Panc1 (cell line): ENCODE results near the gene PCIF1. TPM values are rescaled to one million over a fixed set of nuclear protein-coding genes. Genes with fewer than 3 reads are reported as not detected.

Source experiments
- ATAC-seq: fragments of 200-7000 bp; cut with Tn5 transposase; 2 replicates; pipeline ENCODE4 v1.9.1; 2020; ENCODE audit warnings: mild to moderate bottlenecking, moderate library complexity
- BruUV-seq: library from RNA; stranded (reverse); fragments of 400-500 nt; replicated peaks from 2 replicates; lab custom pipeline; 2021; lab: Mats Ljungman, UMichigan
- CTCF ChIA-PET: fragments of 300-600 bp; sonication (Branson Sonifier 250); formaldehyde crosslinking; loops from one replicate; lab custom pipeline; 2022; ENCODE audit warnings: antibody characterized with exemption; lab: Charles Lee
- POLR2A ChIA-PET: fragments of 300-600 bp; sonication (Branson Sonifier 250); formaldehyde crosslinking; loops from one replicate; lab custom pipeline; 2022; ENCODE audit warnings: antibody characterized with exemption; lab: Charles Lee
- DNase-seq: peaks from one replicate; pipeline ENCODE4 v3.0.0-alpha.2; 2010; ENCODE audit warnings: low read depth, low spot score
- H3K27ac ChIP-seq: 2 replicates; pipeline ENCODE4 v1.5.1; 2011; ENCODE audit warnings: mild to moderate bottlenecking, low read length, inconsistent platforms
- H3K27me3 ChIP-seq: fragments of 200-500 bp; sonication (Bioruptor generic); 2 replicates; pipeline ENCODE4 v1.6.0; 2014; ENCODE audit warnings: low read length, inconsistent platforms; ENCODE audit not compliant: control insufficient read depth, insufficient read depth
- H3K36me3 ChIP-seq: fragments of 200-500 bp; sonication (Bioruptor generic); 2 replicates; pipeline ENCODE4 v1.5.1; 2014; ENCODE audit warnings: inconsistent platforms, mild to moderate bottlenecking, low read length, moderate library complexity; ENCODE audit not compliant: control insufficient read depth, insufficient read depth
- H3K4me1 ChIP-seq: 2 replicates; pipeline ENCODE4 v1.5.1; 2011; ENCODE audit warnings: inconsistent platforms, mild to moderate bottlenecking, low read length, moderate library complexity; ENCODE audit not compliant: control insufficient read depth, insufficient read depth
- H3K4me3 ChIP-seq, 2 experiments: 2 replicates each; pipeline ENCODE4 v1.5.1; 2011 to 2012; ENCODE audit warnings: low read depth in 2 of 2, low read length in 2 of 2, mild to moderate bottlenecking in 2 of 2, inconsistent platforms in 1 of 2, moderate library complexity in 1 of 2
- H3K9me3 ChIP-seq: fragments of 200-500 bp; sonication (Bioruptor generic); 2 replicates; pipeline ENCODE4 v1.5.1; 2014; ENCODE audit warnings: low read depth, mild to moderate bottlenecking, inconsistent platforms, low read length, moderate library complexity; ENCODE audit not compliant: control insufficient read depth, insufficient read depth
- POLR2AphosphoS5 ChIP-seq: IDR thresholded peaks from 2 replicates; pipeline ENCODE4 v1.6.1; 2012; ENCODE audit warnings: mild to moderate bottlenecking, low read depth, low read length, moderate library complexity
- REST ChIP-seq, 2 experiments: IDR thresholded peaks; 2 replicates each; pipeline ENCODE4 v1.6.1; 2011 to 2012; ENCODE audit warnings: low read depth in 2 of 2, control low read depth in 1 of 2, low read length in 1 of 2, mild to moderate bottlenecking in 1 of 2, moderate library complexity in 1 of 2; ENCODE audit not compliant: insufficient read depth in 1 of 2
- SIN3A ChIP-seq: IDR thresholded peaks from 2 replicates; pipeline ENCODE4 v1.6.1; 2012; ENCODE audit warnings: low read depth, mild to moderate bottlenecking, low read length, moderate library complexity, borderline replicate concordance; ENCODE audit not compliant: insufficient read depth
- TCF7L2 ChIP-seq: IDR thresholded peaks from 2 replicates; pipeline ENCODE4 v1.6.1; 2011; ENCODE audit warnings: mild to moderate bottlenecking, low read depth, low read length, inconsistent platforms
- in situ Hi-C: cut with HindIII; loops from 2 replicates; pipeline ENCODE4 v1.10.0; 2016; ENCODE audit warnings: low sequenced_read_pairs, low pct_unique_long_range_greater_than_20kb
- intact Hi-C: fragments of 100-400 bp; cut with micrococcal nuclease; formaldehyde crosslinking; loops from one replicate; pipeline ENCODE4 v1.10.0; 2022; ENCODE audit not compliant: unreplicated experiment
- total RNA-seq: library from RNA; stranded (reverse); gene quantifications from one replicate; pipeline ENCODE4 v1.2.1, GENCODE V29; 2021; ENCODE audit not compliant: unreplicated experiment
- TF ChIP-seq, protein P1 (sequence below): fragments of 450-650 bp; IDR thresholded peaks from 2 replicates; pipeline ENCODE4 v1.5.1; 2017; ENCODE audit warnings: mild to moderate bottlenecking

Gene PCIF1
- total RNA-seq, 1 experiment from 2014 or later = 24.6 TPM

GRCh38 chr20:45946149-45946970 is 11.9 kb downstream of the PCIF1 start:
- TF ChIP-seq REST (IDR thresholded peaks at IDR 0.05; ENCODE audit: insufficient read depth in 1 of 2, low read depth in 2 of 2, low read length in 1 of 2) = no peak
- TF ChIP-seq SIN3A = no peak
- no peak for TF ChIP-seq TCF7L2
- TF ChIP-seq, protein P1, sequence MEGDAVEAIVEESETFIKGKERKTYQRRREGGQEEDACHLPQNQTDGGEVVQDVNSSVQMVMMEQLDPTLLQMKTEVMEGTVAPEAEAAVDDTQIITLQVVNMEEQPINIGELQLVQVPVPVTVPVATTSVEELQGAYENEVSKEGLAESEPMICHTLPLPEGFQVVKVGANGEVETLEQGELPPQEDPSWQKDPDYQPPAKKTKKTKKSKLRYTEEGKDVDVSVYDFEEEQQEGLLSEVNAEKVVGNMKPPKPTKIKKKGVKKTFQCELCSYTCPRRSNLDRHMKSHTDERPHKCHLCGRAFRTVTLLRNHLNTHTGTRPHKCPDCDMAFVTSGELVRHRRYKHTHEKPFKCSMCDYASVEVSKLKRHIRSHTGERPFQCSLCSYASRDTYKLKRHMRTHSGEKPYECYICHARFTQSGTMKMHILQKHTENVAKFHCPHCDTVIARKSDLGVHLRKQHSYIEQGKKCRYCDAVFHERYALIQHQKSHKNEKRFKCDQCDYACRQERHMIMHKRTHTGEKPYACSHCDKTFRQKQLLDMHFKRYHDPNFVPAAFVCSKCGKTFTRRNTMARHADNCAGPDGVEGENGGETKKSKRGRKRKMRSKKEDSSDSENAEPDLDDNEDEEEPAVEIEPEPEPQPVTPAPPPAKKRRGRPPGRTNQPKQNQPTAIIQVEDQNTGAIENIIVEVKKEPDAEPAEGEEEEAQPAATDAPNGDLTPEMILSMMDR = no peak
- TF ChIP-seq POLR2AphosphoS5 = no peak
- ATAC-seq (no peak), DNase-seq (no peak)
- no peak overlapping the region for H3K4me3 ChIP-seq
- H3K9me3 ChIP-seq = no peaks in the 10 kb centered on the region
- in situ Hi-C loops = no loop called here
- H3K36me3 ChIP-seq = peaks cover 2% of the 10 kb centered on the region
- H3K27ac ChIP-seq = no peak overlapping the region
- BruUV-seq = no TSS peak
- intact Hi-C loops = no loop called here
- POLR2A ChIA-PET = no interaction called here
- no peaks in the 10 kb centered on the region for H3K27me3 ChIP-seq
- H3K4me1 ChIP-seq = no peaks in the 10 kb centered on the region
- CTCF ChIA-PET = interaction anchor here (0.6 kb wide), 1 partner anchor 168 kb away, joined by 3 read pairs; no protein-coding TSS in a partner anchor

DNA sequence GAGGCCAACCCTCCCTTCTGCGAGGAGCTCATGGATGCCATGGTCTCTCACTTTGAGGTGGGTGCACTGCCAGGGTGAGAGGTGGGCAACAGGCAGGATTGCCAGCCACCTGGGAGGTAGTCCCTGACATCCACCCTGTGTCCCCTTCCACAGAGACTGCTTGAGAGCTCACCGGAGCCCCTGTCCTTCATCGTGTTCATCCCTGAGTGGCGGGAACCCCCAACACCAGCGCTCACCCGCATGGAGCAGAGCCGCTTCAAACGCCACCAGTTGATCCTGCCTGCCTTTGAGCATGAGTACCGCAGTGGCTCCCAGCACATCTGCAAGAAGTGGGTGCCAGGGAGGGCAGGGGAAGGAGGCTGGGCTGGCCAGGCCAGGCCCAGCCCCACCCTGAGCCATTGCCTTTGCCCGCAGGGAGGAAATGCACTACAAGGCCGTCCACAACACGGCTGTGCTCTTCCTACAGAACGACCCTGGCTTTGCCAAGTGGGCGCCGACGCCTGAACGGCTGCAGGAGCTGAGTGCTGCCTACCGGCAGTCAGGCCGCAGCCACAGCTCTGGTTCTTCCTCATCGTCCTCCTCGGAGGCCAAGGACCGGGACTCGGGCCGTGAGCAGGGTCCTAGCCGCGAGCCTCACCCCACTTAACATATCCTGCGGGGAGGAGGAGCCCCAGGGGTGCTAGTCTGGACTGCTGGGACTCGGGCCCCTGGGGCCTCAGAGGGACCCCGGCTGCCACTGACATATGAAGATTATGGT is 12.8 kb downstream of the PCIF1 start:
- DNase-seq (no peak), ATAC-seq (peak; percentile 2; the same call in 1 of the 2 replicates)
- Histone ChIP-seq H3K36me3 (peaks cover 2% of the 10 kb centered on the region), H3K9me3 (no peaks in the 10 kb centered on the region), H3K4me1 (no peaks in the 10 kb centered on the region), H3K4me3 (no peak overlapping the region), H3K27me3 (no peaks in the 10 kb centered on the region), H3K27ac (no peak overlapping the region)
- no peak for TF ChIP-seq POLR2AphosphoS5
- TF ChIP-seq, protein P1 = no peak
- no peak for TF ChIP-seq REST (IDR thresholded peaks at IDR 0.05; ENCODE audit: insufficient read depth in 1 of 2, low read depth in 2 of 2, low read length in 1 of 2)
- TF ChIP-seq TCF7L2 = no peak
- no peak for TF ChIP-seq SIN3A
- in situ Hi-C loops = no loop called here
- intact Hi-C loops = no loop called here
- BruUV-seq = no TSS peak
- ChIA-PET CTCF (no interaction called here), POLR2A (no interaction called here)
